SH-SY5Y (cell line): ENCODE data around the gene OPA3.

Experiments used
- GATA2 ChIP-seq: IDR thresholded peaks from 2 replicates; pipeline ENCODE4 v1.6.1; 2011; ENCODE audit warnings: mild to moderate bottlenecking, low read depth, low read length
- GATA3 ChIP-seq: IDR thresholded peaks from 2 replicates; pipeline ENCODE4 v1.6.1; 2011; ENCODE audit warnings: low read depth, mild to moderate bottlenecking, low read length, moderate library complexity

- TF ChIP-seq GATA3 (no peak), GATA2 (no peak)
These were observed 7.3 kb downstream of the OPA3 start for GRCh38 chr19:45577111-45577905.
